A549 (cell line): ENCODE data around the gene SYT5.

Experiments used
- CEBPB ChIP-seq, 2 experiments: fragments of >200 bp in 1 of 2; sonication (Bioruptor Twin) in 1 of 2; formaldehyde crosslinking in 1 of 2; IDR thresholded peaks; 2 replicates each; pipeline ENCODE4 v1.6.1; 2012 to 2016
- HOXB13 ChIP-seq: fragments of 250-450 bp; sonication (Bioruptor Pico); IDR thresholded peaks from 2 replicates; pipeline ENCODE4 v1.5.0; 2020; ENCODE audit warnings: low read depth, mild to moderate bottlenecking, moderate library complexity
- MAX ChIP-seq: IDR thresholded peaks from 2 replicates; pipeline ENCODE4 v1.6.1; 2012
- POLR2A ChIP-seq: IDR thresholded peaks from 2 replicates; pipeline ENCODE4 v1.6.1; 2012; ENCODE audit warnings: mild to moderate bottlenecking, low read length
- RCOR1 ChIP-seq: fragments of 150-350 bp; IDR thresholded peaks from 2 replicates; pipeline ENCODE4 v1.6.1; 2014; ENCODE audit warnings: antibody characterized with exemption, low read length, low read depth
- REST ChIP-seq: fragments of 200-600 bp; sonication (generic); IDR thresholded peaks from 2 replicates; pipeline ENCODE4 v1.6.1; 2016; ENCODE audit warnings: antibody characterized with exemption, mild to moderate bottlenecking, moderate library complexity
- SREBF2 ChIP-seq: fragments of 450-650 bp; IDR thresholded peaks from 2 replicates; pipeline ENCODE4 v1.6.1; 2014; ENCODE audit warnings: mild to moderate bottlenecking, moderate library complexity
- TF ChIP-seq, protein P1 (sequence below): fragments of >200 bp; sonication (Bioruptor Twin); formaldehyde crosslinking; IDR thresholded peaks from 3 replicates; pipeline ENCODE4 v1.5.1; 2016
- TF ChIP-seq, protein P2 (sequence below): IDR thresholded peaks from 2 replicates; pipeline ENCODE4 v1.6.1; 2012

- TF ChIP-seq, protein P1, sequence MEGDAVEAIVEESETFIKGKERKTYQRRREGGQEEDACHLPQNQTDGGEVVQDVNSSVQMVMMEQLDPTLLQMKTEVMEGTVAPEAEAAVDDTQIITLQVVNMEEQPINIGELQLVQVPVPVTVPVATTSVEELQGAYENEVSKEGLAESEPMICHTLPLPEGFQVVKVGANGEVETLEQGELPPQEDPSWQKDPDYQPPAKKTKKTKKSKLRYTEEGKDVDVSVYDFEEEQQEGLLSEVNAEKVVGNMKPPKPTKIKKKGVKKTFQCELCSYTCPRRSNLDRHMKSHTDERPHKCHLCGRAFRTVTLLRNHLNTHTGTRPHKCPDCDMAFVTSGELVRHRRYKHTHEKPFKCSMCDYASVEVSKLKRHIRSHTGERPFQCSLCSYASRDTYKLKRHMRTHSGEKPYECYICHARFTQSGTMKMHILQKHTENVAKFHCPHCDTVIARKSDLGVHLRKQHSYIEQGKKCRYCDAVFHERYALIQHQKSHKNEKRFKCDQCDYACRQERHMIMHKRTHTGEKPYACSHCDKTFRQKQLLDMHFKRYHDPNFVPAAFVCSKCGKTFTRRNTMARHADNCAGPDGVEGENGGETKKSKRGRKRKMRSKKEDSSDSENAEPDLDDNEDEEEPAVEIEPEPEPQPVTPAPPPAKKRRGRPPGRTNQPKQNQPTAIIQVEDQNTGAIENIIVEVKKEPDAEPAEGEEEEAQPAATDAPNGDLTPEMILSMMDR = no peak
- TF ChIP-seq MAX (no peak), CEBPB (IDR thresholded peaks at IDR 0.05) (no peak), RCOR1 (no peak), REST (no peak), SREBF2 (no peak), HOXB13 (CRISPR knock-in tag) (no peak), POLR2A (no peak)
- TF ChIP-seq, protein P2, sequence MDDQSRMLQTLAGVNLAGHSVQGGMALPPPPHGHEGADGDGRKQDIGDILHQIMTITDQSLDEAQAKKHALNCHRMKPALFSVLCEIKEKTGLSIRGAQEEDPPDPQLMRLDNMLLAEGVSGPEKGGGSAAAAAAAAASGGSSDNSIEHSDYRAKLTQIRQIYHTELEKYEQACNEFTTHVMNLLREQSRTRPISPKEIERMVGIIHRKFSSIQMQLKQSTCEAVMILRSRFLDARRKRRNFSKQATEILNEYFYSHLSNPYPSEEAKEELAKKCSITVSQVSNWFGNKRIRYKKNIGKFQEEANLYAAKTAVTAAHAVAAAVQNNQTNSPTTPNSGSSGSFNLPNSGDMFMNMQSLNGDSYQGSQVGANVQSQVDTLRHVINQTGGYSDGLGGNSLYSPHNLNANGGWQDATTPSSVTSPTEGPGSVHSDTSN = no peak
Measured at GRCh38 chr19:55152017-55152416, 28.1 kb downstream of the SYT5 start.
